Activated T-cell treated with anti-CD3 and anti-CD28 coated beads for 1 hour (primary cell): ENCODE results near the gene SLC9A9.

Experiments
- DNase-seq: peaks from one replicate; pipeline ENCODE4 v3.0.0-alpha.2; 2020; ENCODE audit warnings: low read depth

SLC9A9 gene

DNA sequence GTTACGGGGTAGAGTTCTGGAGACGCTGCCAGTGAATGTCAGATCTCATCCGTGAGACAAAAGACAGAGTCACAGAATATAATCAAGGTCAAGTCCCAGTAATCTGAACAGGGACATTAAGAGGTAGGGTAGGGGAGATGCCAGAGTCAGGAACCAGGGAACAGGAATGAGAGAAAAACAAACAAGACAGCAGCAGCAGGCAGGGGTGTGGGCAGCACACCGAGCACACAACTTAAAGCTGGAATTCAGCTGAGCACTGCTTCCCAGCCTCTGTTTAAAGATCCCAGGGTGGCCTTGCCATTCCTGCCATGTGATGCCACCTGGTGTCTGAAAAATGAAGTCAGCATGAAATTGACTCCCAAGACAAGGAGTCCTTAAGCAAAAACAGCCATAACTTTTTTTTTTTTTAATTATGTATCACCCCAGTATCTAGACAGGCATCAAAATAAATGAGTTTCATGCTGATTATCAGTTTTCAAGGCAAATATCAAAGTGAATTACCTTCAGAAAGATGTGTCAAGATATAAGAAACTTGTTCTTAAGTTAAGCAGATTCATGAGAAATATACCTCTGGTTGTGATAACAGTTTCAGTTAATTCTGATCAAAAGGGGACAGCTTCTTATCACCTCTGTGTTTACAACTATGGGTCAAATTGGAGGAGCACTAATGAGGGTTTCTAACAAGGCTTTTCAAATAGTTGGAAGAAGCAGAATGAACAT, 203.7 kb downstream of the SLC9A9 start:
- no peak for DNase-seq

DNA sequence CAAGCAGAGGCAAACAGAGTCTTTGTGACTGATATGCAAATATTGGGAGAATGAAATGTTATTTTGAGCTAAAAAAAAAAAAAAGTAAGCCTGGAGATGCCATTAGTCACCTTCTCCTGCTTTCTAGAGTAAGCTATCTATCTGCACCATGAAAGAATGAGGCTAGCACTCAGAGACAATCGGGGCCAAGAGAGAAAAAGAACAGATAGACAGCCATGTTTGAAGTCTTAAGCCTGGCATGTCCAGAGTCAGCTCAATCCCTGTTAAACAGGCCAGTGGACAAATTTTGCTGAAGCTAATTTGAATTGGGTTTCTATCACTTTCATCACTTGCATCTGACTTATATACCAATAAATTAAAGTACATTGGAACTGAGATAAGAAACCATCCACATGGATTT, 204.4 kb downstream of the SLC9A9 start:
- no peak for DNase-seq

DNA sequence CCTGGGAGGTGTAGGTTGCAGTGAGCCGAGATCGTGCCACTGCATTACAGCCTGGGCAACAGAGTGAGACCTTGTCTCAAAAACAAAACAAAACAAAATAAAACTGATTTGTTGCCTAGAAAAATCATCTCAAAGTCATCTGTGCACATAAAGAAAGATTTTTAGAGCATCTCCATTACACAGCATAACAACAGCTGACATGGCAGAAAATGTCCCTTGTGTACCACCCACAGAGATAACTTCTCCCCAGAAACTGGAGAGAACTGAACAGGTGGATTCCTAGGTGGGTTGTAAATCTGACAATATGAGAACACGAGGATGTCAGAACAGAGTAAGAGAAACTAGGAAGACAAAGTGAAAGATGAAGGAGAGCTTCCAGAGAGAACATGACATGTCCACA, 207.5 kb downstream of the SLC9A9 start:
- DNase-seq: no peak

- DNase-seq: no peak
Measured at GRCh38 chr3:143637133-143637532, 211.1 kb downstream of the SLC9A9 start.

DNA sequence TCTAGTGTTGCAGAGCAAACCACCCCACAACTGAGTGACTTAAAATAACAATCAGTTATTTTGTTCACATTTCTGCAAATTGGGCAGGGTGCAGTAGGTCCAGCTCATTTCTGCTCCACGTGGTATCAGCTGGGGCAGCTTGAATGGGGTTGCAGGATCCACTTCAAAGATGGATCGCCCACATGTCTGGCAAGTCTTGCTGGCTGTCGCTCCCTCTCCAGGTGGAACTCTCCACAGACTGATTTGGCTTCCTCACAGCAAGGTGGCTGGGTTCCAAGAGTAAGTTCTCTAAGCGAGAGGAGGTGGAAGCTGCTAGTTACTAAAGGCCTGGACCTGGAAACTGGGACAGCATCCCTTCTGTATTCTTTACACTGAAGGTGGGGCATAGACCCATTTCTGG, 213.3 kb downstream of the SLC9A9 start:
- DNase-seq: no peak

DNA sequence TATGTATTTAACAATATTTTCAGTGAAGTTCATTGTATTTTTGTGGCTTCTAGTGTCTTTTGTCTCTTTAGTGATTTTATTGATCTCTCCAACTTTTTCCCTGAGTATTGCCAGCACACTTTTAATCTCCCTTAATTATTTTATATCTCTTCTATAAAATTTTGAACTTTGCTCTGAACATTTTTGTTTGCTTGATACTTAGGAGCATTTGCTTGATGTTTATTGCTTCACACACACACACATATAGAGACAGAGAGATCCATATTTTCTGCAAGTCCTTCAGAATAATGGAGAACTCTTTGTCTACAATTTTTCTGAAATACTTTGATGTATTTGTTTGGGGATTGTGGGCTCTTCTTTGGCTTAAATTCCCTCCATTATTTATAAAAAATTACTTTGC, 213.8 kb downstream of the SLC9A9 start:
- DNase-seq: no peak

DNA sequence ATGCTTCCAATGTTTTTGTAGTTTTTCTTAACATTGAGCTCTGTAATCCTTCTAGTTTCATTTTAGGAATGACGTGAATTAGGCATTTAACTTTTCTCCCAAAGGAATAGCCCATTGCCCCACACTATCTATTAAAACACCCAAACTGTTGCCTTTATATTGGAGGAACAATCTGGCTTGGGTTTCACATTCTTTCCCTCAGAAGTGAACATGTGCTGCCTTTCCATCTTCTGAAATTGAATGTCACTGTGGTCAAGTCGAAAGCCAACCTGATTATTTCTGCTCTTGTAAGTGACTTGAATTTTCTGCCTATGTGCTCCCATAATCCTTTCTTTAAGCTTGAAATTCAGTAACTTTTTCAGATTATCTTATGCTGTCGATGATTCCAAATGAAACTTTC, 214.5 kb downstream of the SLC9A9 start:
- no peak for DNase-seq

DNA sequence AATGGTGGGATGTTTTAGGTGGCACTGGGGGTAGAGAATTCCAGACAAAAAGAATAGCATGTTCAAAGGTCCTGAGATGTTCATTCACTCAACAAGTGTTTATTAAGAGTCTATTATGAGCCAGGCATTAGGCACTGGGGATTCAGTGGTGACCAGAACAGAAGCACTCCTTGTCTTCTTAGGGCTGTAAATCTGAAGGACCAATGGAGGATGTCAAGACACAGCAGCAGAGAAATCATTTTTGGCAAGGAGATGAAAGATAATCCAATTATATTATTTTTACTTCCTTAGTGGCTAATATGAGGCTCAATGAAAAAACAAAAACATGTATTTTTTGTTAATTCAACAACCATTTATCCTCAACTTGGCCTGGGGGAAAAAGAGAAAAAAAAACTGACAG, 218.5 kb downstream of the SLC9A9 start:
- no peak for DNase-seq

DNA sequence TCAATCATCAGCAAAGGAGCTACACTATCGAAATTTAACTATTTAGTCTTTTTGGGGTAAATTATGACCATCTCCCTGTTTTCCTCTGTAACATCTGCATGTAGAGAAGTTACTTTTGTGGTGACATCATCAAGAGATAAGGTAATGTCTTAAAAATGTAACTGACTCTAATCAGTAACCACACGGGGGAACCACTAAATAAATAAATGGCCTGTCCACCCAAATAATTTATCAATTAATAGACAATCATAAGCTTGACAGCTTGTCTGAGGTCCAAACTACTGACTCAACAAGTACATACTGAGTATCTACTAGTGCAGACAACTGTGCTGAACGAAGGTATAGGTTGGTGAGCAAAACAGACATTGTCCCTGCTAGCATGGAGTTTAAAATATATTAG, 219.3 kb downstream of the SLC9A9 start:
- no peak for DNase-seq

DNA sequence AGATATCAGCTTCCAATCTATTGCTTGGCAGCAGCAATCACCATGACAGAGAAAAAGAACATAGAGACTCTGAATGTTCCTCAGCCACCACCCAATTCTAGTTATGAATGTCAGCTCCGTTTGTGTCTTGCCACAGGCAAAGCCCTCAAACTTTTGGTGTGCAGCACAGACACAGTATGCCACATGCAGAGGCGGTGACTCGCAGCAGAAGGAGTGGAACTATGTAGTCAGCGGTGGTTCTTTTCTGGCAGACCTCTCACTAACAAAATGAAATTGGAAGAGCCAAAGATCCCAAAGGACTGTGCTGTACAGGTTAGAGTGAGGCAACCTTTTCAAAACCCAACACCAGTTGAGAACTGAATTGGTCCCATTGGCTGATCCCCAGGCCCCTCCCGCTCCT, 220.9 kb downstream of the SLC9A9 start:
- no peak for DNase-seq

GRCh38 chr3:143619231-143619630, 229.0 kb downstream of the SLC9A9 start:
- DNase-seq: no peak

- DNase-seq: no peak
Measured at GRCh38 chr3:143617050-143617449, 231.2 kb downstream of the SLC9A9 start.

DNA sequence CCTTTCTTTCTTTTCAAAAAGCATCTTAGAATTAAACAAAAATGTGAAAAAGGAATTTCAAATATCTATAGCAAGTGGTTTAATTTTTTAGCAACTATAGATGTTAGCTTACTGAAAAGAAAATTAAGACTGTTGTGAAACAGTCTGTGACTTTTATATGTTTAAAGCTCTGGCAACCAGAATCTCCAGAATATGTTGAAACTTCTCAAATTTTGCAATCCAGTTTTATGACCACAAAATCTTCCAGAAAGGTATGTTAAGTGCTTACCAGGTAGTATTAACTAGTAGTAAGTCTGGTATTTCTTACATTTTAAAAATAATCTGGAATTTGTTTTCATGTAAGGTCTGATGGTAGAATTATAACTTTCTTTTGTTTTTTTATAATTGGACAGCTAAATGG, 235.0 kb downstream of the SLC9A9 start:
- no peak for DNase-seq

GRCh38 chr3:143612541-143612940, 235.7 kb downstream of the SLC9A9 start:
- no peak for DNase-seq

DNA sequence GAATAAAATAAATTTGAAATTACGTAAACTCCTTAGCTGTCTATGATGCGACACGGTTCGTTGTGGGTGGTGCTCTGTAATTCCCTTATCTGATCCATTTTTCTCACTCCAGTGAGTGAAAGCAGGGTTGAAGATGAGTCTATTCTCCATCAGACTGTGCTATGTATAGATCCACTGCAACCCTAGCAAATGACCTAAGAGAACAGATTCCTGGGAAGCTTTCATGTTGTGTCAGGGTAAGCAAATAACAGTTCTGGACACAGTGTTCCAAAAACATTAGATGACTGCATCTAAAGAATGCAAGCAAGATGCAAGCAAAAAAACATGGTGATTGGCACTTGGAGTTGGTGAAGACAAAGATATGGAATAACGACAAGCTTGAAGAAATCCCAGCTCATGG, 239.3 kb downstream of the SLC9A9 start:
- DNase-seq: no peak

- no peak for DNase-seq
Measured at GRCh38 chr3:143605233-143605950, 242.9 kb downstream of the SLC9A9 start.

DNA sequence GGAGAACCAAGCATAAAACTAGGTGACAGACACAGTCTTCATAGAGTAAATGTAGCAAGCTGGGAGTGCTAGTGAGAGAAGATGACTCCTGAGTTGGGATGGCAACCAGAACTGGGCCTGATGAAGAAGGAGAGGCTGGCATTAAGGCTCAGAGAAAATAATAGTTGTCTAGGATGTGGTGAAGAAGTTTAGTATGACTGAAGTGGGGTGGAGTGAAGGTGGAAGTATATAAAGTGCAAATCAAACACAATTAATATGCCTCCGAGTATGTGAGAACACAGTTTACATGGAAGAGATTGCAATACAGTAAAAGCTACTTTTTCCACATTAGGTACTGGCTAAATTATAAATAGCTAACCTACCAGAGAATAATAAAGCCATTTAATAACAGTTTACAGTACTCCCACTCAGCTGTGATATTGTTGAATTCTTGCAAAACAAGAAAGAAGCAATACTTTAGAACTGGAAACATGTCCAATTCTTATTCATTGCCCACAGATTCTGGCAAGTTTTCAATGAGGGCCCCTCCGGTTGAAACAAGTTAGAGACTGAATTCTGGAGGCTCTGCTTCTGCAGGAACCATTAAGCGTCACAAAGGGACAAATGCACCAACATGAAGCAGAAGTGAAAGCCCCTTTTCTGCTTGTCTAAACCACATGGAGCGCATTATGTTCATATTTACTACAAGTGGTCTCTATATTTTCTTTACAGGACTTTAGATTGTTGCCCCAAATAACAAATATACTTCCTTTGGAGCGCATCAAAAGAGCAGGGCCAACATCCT, 243.7 kb downstream of the SLC9A9 start:
- DNase-seq: no peak

GRCh38 chr3:143603774-143604173, 244.5 kb downstream of the SLC9A9 start:
- no peak for DNase-seq

GRCh38 chr3:143601723-143602484, 246.4 kb downstream of the SLC9A9 start:
- DNase-seq: no peak

DNA sequence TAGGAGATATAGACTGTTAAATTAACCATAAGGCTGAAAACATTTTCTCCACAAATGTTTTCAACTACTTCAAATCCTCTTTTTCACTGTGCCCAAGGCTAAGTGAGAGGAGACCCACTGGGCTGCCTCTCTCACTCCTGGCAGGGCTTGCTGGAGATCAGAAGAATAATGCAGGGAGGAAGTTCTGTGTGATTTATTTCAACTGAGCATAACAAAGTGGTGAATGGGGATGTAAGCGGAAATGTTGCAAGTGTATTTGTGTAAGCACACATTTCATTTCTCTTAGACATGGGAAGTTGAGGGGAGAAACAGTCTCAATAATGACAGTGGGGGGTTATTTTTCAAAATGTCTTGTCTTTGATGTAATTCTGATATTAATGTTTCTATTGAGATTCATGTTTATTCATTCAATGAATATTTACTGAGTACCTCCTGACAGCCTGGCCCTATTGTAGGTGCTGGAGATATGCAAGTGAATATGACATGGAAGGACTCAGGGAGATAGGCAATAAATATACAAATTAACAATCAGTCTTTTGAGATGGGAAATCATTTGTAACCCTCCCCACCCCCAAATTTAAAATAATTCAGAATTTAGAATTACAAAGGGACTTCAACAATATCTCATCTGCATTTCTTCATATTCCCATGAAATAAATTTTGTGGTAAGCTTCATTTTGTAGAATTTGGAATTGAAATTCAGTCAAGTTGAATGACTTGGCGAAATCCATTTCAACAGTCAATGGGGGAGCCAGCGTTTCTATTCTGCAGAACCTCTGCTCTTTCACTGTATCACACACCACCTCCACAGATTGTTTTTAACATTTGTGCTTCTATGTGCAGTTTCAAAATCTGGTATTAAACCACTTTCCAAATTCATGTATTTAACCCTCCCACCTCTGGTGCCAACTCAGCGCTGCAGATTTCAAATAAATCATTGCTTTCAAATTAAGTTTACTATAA, 247.2 kb downstream of the SLC9A9 start:
- DNase-seq: no peak
